GM18508 (cell line): ENCODE data around the gene C5.
"Not testable (repeated sequence)": the region's sequence is repeated elsewhere in the genome, so short reads cannot be mapped to it uniquely, and the experiment has no call there.

Experiments used
- ATAC-seq: cut with Tn5 transposase; IDR thresholded peaks from one replicate; pipeline ENCODE4 v1.9.1; 2021; ENCODE audit warnings: moderate number of reproducible peaks; ENCODE audit not compliant: insufficient read depth, unreplicated experiment

Gene C5

DNA sequence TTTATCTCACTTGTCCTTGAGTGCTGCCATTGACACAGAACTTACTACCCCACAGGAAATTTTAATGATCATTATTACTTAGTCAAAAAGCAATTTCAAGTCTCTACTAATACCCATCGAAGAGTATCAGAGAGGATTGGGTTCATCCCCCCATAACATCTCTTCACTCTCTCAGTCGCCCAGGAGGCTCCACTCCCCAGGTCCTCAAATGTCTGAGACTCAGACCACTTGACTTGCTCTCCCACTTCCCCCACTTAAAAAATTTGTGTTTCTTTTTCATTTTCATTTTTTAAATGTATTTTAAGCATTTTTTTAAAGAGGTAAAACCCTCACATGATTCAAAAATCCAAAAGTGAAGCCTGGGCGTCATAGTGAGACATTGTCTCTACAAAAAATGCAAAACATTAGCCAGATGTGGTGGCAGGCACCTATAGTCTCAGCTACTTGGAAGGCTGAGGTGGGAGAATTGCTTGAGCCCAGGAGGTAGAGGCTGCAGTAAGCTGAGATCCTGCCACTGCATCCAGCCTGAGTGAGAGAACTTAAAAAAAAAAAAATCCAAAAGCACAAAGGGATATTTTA lies 66.7 kb downstream of the C5 start:
- ATAC-seq = no peak

DNA sequence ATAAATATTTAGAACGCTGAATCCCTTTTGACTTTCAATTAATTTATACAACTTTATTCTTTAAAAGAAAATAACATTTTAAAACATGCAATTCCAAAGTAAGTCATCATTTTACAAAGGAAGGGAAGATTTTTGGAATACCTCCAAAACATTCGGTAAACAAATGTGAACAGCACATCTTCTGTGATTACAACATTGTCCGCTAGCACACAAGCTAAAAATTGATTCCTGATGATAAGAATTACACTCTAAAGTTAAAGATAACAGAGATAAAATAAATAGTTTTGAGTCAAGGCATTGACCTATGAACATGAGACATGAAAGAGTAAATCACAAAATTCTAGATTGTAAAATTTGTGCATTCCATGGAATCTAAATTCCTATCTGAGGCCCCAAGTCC lies 67.2 kb downstream of the C5 start:
- ATAC-seq = no peak

DNA sequence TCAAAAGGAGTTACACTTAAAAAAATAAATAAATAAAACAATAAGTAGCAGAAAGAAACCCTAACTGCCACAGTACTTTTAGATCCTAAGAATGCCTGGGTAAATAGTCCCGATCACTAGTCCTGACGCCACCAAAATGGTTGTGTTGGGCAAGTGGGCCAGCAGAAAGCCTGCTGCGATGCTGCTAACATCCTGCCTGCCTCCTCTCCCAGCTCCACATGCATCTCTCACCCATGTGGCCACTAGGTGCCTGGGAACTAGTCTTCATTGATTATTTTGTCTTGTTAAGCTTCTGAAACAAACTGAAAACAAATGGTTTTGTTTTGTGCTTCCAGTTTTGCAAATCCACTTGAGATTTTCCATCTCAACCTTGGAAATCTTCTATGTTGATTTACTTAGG lies 69.1 kb downstream of the C5 start:
- no peak for ATAC-seq

DNA sequence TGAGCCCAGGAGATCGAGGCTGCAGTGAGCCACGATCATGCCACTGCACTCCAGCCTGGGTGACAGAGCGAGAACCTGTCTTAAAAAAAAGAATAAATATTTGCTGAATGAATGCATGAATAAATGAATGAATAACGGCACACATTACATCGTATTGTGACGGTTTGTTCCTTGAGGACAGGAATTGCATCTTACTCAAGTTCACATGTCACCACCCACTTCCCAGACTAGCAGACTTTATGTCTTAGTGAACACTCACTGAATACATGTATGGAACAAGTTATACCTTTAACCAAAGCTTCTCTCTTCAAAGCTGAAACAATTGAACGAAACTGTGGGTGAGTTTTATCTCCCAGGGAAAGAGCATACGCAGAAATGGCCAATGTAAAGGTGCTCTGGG lies 70.3 kb downstream of the C5 start:
- ATAC-seq = no peak

DNA sequence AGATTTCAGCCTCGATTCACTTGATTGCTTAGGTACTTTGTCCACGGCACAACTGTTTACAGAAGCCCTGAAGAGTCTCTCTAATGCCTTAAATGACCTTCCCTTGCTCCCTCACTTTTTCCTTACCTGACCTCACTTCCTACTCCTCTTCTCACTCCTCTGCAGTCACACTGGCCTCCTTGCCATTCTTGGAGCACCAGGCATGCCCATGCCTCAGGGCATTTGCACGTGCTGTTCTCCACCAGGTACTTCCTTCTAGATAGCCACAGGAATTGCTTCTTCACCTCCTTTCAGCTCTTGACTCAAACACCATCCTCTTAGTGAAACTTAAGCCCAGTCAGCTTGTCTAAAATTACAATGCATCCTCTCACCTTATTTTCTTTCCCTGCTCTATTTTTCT lies 71.1 kb downstream of the C5 start:
- ATAC-seq = no peak

DNA sequence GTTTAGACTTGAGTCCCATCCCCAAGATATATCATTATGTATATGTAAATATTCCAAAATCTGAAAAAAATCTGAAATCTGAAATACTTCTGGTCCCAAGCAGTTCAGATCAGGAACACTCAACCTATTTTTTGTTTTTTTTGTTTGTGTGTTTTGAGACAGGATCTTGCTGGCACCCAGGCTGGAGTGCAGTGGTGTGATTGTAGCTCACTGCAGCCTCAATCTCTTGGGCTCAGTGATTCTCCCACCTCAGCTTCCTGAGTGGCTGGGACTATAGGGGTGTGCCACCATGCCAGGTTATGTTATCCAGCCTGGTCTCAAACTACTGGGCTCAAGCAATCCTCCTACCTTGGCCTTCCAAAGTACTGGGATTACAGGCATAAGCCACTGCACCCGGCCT lies 72.8 kb downstream of the C5 start:
- no peak for ATAC-seq

DNA sequence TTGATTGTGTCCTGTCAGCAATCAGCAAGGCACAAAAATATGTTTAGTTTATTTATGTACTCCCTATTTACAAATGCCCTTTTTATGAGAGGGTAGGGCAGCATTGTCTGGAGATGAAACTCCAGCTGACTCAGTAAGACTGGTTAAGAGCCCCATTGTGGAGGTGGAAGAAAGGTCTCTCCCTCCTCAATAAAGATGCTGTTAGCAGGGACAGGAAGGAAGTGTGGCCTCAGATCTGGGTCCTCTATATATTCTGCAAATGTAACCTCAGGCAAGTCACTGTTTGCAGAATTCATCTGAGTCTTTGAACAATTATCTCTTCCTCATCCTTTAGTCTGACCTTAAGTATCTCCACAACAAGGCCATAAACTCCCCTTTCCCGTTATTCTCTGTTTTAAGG lies 75.2 kb downstream of the C5 start:
- no peak for ATAC-seq

DNA sequence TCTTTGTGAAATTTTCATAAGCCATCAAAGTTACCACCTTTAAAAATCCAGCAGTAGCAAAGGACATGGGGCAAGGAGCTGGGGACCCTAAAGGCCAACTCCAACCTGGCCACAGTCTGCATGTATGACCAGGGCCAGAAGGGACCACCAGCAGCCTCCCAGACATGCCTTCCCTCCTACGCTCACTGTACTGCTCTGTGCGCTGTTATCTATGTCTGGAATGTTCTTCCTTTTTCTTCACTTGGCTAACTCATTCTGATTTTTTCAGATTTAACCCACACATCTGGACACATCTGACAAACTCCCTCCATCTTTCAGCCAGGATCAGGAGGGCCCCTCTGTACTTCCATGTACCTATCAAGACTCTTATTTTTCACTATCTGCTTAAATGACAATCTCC lies 75.9 kb downstream of the C5 start:
- ATAC-seq = no peak

DNA sequence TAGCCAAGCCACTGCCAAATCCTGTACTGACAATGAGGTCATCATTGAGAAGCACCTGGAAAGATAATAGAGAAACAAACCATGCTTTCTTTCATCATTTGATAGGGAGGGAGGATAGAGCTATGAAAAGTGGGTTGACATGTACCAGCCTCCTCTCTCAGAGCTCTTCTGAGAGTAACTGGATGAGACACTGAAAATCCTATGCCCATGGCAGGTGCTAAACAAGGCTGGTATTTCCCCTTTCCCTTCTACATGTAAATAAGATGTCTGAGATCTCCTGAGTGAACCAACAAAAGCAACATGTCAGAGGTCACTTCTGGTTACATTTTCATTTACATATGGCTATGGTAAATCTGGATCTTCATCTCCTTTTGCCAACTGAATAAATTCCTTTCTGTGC lies 78.1 kb downstream of the C5 start:
- no peak for ATAC-seq

DNA sequence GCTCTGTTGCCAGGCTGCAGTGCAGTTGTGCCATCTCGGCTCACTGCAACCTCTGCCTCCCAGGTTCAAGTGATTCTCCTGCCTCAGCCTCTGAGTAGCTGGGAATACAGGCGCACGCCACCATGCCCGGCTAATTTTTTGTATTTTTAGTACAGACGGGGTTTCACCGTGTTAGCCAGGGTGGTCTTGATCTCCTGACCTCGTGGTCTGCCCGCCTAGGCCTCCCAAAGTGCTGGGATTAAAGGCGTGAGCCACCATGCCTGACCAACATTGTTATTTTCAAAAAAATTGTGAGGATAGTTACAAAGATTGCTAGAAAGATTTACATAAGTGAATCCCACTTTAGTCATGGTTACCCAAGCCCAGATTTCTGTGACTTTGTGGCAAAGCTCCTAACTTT lies 78.6 kb downstream of the C5 start:
- not testable (repeated sequence) for ATAC-seq

DNA sequence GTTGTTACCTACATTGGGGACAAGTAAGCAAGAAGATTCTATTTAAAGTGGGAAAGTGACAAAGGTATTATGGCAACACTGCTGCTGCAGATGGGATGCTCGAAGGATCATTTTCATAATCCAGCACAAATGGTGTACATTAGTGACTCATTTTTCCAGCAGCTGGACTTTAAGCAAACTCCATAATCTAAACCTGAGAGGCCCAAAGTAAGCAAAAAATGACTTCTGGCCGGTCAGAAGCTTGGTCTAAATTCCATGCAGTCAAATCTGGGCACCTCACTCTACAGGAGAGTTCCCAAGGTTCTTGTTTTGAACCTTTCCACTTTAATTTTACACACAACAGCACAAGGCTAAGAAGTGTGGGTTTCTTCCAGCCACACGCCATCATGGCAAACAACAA lies 79.8 kb downstream of the C5 start:
- ATAC-seq = no peak

DNA sequence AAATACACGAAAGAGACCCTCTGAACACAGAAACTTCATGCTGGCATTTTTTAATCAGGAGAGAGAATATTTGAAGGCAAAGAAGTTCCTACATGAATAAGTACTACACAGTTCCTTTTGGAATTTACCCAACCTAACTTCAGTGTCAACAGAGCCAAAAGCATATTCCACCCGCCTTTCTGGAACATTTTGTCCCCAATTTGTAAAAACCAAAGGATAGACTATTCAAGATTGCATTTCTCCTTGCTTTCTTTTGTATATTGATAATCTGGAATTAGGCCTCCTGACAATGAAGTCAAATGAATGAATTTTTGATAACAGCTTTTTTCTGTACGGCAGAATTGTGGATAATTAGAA lies 84.1 kb downstream of the C5 start:
- no peak for ATAC-seq

DNA sequence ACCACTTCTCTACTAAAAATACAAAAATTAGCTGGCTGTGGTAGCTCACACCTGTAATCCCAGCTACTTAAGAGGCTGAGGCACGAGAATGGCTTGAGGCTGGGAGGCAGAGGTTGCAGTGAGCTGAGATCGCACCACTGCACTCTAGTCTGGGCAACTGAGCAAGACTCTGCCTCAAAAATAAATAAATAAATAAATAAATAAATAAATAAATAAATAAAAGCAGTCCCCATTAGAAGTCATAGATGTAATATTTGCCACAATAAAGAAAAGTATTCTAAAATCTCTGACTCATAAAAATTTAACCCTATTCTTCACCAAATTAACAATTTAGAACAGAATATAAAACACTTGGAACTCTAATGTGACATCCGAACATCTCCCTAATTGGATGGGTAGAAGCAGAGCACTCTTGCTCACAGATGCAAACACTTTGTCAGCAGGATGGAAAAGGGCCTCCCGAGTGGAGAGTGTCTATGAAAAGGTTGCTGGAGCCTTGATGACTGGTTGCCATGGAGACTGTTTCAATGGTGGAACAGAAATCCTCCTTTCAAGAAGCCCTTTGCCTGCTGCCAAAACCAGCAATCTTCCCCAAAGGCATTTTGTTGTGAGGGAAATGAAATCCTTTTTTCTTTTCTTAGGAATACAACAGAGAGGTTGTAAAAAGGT lies 84.6 kb downstream of the C5 start:
- no peak for ATAC-seq

DNA sequence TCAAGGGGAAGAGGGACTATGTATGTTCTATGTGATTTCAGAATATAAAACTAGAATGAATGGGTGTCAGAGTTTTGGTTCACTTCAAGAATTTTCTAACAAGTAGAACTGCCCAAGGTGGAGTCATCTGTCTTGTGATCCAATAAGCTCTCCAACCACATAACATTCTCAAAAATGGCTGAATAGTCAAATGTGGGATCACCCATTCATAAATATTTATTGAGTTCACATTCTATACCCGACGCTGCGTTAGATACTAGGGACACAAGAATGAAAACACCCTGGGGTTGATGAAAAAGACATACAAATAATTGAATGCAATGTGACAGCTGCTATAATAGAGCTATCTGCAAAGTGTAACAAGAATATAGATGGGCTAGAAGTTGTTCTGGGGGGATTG lies 88.1 kb downstream of the C5 start:
- ATAC-seq = no peak

DNA sequence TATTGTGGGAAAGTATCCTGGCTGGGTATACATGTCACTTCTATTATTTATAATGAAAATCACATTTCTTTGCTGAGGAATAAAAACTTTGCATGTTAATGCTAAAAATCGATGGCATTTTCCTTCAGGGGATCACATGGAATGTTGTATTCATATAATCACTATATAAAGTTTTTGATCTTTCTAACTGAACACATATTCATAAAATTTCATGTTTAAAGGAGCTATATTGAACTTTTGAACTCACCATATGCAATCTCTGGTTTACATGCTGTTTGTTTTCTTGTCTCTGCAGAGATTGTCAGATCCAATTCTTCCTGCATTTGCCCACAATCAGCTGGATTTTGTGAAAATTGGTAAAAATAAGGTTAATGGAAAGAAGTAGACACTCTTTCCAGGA lies 90.1 kb downstream of the C5 start:
- ATAC-seq = no peak

DNA sequence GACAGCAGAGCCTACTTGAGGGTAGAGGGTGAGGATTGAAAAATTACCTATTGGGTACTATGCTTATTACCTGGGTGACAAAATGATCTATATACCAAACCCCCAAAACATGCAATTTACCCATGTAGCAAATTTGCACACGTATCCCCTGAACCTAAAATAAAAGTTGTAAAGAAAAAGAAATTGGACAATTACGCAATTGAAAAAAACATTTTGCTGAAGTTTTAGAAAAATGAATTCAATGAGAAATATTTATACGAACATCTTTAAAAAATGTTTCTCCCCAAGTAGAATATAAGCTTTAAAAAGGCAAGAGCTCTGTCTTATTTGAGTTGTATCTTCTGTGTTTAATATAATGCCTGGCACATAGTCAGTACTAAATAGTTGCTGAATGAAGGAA lies 93.2 kb downstream of the C5 start:
- ATAC-seq = no peak

DNA sequence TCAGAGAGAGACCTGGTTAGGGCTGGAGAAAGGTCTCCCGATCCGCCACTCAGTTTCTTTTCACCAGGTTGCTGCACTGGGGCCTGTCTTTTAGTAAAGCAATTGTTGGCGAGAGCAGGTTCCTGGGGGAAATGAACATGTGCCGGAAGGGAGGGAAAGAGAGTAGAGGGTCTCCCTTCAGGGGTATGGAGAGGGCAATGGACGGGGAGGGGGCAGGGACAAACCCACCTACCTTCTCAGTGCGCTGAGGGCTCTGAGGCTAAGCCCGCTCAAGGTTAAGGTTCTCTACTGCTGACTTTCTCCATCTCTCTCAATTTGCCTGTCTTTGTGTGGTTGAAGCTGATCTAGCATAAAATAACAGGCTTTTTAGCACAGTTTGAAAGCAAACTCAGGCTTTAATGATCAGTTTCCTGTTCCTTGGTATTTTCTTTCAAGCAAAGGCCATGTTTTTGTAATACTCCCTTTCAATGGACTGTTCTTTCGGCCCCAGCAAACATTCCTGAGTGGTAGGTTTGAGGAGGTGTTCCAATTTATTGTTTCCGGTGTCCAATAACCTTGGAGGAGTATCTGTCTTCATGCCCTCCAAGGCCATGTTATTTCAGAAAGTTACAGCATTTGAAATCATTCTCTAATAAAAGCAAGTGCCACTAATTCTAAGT lies 98.0 kb downstream of the C5 start:
- no peak for ATAC-seq

DNA sequence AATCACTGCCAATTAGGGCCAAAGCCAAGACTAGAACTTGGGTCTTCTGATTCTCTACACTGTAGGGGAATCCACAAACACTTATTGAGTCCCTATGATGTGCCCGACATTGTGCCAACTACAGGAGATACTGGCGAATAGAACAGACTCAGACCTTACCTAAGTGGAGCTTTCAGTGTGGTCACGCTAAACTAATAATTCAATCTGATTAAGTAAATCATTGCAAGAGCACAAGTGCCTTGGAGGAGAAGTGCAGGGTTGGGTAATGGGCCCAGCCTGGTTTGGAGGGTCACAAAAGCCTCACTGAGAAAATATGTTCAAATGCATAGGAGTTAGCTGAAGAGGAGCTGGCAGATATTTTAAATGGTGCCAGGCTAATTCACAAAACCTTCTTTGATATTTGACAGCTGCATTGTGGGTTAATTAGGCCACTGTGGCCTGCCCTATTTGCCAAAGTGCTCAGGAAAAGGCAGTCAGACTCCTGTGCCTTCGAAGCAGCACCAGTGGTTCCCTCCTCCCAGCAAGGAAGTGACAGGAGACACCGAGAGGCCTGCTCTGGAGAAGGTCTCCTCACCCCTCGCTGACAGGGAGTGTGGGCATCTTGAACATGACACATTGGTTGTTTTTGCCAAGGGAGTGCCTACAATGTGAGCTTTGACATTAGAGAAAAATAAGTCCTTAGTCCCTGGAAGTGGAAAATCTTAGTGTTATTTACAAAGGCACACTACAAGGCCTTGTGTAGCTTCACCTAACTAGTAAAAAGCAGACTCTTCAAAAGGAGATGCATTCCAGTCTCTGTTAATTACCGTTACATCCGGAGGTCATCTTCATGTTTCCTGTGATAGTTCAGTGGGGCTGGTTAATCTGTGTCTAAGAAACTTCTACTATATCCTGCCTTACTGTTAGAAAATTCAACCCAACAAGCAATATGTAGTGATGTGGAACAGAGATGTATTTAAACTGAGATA lies 99.4 kb downstream of the C5 start:
- no peak for ATAC-seq

DNA sequence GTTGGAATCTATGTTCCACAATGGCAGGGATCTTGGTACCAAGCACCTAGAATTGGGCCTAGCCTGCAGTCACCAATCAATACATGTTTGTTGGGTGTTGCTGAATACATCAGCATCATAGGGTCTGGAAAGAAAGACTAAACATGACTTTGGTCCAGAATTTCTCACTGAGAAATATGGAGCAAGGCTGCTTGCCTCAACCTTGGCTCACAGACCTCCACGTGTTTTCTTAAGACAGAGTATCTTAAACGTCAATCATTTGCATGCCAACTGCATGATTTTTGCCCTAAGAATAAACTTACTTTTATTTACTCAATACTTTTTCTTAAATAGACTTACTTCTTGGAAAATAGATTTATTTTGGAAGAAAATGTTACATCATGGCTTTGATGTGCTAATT lies 100.8 kb downstream of the C5 start:
- no peak for ATAC-seq

DNA sequence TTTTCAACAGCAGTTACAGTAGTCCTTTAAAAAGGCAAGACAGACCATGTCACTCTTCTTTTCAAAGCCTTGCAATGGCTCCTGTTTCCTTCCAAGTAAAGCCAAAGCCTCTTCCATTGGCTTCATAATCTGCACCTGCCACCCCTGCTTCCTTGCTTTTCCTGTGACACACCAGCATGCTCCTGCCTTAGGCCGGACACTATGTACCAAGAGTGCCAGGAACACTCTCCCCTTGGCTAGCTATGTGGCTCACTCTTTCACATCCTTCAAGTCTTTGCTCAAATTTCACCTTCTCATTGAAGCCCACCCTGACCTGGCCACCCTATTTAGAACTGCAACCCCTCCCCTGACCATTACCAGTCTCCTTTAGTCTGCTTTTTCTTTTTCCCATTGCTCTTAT lies 101.3 kb downstream of the C5 start:
- no peak for ATAC-seq

DNA sequence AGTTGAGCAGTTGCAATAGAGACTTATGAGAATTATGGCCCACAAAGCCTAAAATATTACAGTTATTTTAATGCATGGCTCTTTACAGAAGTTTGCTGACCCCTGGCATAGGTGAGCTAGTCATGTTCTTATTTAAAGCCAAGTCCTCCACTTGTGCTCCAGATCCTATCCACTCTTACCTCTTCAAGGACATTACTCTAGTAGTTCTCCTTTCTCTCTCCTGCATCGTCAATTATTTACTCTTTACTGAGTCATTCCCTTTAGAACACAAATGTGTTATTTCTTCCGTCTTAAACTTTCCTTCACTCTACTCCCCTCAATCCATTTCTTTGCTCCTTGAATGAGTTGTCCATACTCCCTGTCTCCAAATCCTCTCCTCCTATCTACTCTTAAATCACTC lies 102.9 kb downstream of the C5 start:
- ATAC-seq = no peak
